Central memory CD8-positive, alpha-beta T cell (primary cell): Measurements from ENCODE around the gene TNNI3K.

ENCODE experiments used
- ATAC-seq: fragments of 150-1000 bp; cut with Tn5 transposase; replicated peaks from 2 replicates; pipeline ENCODE4 v1.10.0; 2022; ENCODE audit warnings: mild to moderate bottlenecking, moderate FRiP score, moderate number of reproducible peaks; ENCODE audit not compliant: poor library complexity, severe bottlenecking; ENCODE audit errors: extremely low read depth
- DNase-seq, 2 donors: peaks; one replicate each; pipeline ENCODE4 v3.0.0; 2021; ENCODE audit warnings: low spot score in 2 of 2
- H3K27ac Mint-ChIP-seq: one replicate; pipeline ENCODE4 v1.8.0; 2022; ENCODE audit warnings: low read depth, mild to moderate bottlenecking, moderate library complexity, mixed read lengths
- H3K27me3 Mint-ChIP-seq: one replicate; pipeline ENCODE4 v1.8.0; 2022; ENCODE audit warnings: mixed read lengths
- H3K36me3 Mint-ChIP-seq: one replicate; pipeline ENCODE4 v1.8.0; 2022; ENCODE audit warnings: mild to moderate bottlenecking, moderate library complexity, mixed read lengths; ENCODE audit not compliant: insufficient read depth
- H3K4me1 Mint-ChIP-seq: one replicate; pipeline ENCODE4 v1.8.0; 2022; ENCODE audit warnings: mixed read lengths
- H3K4me3 Mint-ChIP-seq: one replicate; pipeline ENCODE4 v1.8.0; 2022; ENCODE audit warnings: mild to moderate bottlenecking, moderate library complexity, mixed read lengths
- H3K9me3 Mint-ChIP-seq: one replicate; pipeline ENCODE4 v1.8.0; 2022; ENCODE audit warnings: mixed read lengths

Gene TNNI3K

DNA sequence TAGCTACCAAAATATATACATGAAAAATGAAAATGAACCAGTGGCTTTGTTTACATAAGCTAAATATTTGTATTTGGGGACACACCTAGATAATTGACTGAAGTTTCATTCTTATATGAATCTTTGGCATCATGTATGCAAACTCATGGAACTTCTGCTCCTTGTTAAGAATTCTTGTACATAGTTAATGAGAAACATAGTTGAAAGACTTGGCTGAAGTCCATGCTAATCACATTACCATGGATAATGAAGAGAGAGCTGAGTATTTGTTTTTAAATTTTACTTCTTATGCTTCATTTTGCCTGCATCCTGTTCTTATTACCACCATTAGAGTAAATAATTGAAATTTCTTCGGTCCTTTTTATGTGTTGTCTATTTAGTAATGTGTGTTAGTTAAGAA is 168.4 kb downstream of the TNNI3K start:
- Mint-ChIP-seq H3K9me3 (peaks cover 5% of the 10 kb centered on the region), H3K4me3 (no peak overlapping the region), H3K4me1 (no peaks in the 10 kb centered on the region), H3K36me3 (no peaks in the 10 kb centered on the region), H3K27ac (no peak overlapping the region), H3K27me3 (no peaks in the 10 kb centered on the region)
- ATAC-seq (no peak), DNase-seq (no peak)

DNA sequence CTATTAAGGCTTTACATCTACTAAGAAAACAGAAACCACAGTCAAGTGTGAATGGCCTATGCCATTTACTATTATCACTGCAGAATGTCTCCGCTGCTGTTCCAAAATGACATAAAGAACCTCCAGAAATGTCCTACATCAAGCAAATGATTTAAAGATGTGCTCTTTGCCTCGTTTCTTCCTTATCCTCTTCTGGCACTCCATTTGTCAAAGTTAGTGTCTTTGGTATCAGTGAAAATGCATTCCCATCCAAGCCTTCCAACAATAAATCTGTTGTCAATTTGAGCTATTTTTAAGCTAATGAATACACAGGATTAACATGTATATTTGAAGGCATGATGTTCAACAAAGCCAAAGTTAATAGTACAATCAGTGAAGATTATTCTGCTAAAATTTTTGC is 171.6 kb downstream of the TNNI3K start:
- Mint-ChIP-seq H3K4me1 (no peaks in the 10 kb centered on the region), H3K9me3 (peaks cover 5% of the 10 kb centered on the region), H3K27me3 (no peaks in the 10 kb centered on the region), H3K36me3 (no peaks in the 10 kb centered on the region), H3K27ac (no peak overlapping the region), H3K4me3 (no peak overlapping the region)
- DNase-seq (no peak), ATAC-seq (no peak)

DNA sequence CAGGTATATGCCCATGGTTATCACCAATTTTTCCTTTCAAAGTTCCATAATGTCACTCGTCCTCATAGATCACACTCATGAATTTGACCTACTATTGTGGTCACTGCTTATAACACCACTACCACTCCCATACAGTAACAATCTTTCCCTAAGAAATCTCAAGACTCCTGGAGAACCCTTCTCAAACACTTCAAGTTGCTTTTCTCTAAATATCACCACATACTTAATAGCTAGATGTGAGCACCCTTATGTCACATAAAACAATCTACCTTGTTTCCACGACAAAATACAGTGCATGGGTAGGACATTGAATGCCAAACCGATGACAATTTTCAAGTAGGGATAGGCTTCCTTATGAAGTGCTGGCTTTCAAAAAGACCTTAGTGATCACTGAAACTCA is 172.7 kb downstream of the TNNI3K start:
- H3K27me3 Mint-ChIP-seq = no peaks in the 10 kb centered on the region
- no peak overlapping the region for H3K27ac Mint-ChIP-seq
- no peak overlapping the region for H3K4me3 Mint-ChIP-seq
- ATAC-seq (no peak), DNase-seq (no peak)
- H3K9me3 Mint-ChIP-seq = peaks cover 5% of the 10 kb centered on the region
- H3K4me1 Mint-ChIP-seq = no peaks in the 10 kb centered on the region
- H3K36me3 Mint-ChIP-seq = no peaks in the 10 kb centered on the region

DNA sequence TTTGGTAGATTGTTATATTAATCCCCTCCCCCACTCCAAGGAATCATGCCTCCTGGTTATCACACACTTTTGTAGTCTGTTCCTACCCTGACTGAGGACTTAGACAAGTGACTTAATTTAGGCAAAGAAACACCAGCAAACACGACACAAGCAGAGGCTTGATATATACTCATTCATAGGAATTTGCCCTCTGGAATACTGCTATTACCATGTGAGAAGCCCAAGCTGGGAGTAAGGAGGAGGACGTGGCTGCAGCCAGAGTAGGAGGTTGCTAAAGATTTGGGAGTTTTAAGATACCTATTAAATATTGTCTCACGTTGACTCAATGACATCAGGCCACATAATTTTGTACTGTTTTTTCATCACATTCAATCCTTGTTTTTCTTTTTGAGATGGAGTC is 177.1 kb downstream of the TNNI3K start:
- peaks cover 5% of the 10 kb centered on the region for H3K9me3 Mint-ChIP-seq
- H3K4me1 Mint-ChIP-seq = no peaks in the 10 kb centered on the region
- no peaks in the 10 kb centered on the region for H3K36me3 Mint-ChIP-seq
- H3K27me3 Mint-ChIP-seq = no peaks in the 10 kb centered on the region
- no peak overlapping the region for H3K4me3 Mint-ChIP-seq
- ATAC-seq = no peak
- no peak for DNase-seq
- H3K27ac Mint-ChIP-seq = no peak overlapping the region

DNA sequence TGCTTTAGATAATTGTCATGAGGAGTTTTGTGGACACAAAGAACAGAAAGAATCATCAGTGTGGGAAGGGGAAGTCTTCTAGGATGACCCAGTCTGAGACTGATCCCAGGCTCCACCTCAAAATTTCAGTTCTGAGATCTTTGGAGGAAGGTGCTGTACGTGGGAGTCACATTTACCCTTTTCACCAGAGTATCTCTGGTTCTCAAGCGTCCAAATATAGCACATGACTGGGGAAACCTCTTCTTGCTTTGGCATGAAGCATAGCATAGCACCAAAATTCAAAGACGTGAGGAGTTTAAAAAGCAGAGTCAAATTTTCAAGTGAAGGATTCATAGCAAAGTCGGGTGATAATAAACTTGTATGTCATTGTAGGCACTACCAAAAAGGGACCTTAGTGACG is 180.7 kb downstream of the TNNI3K start:
- Mint-ChIP-seq H3K4me3 (no peak overlapping the region), H3K36me3 (no peaks in the 10 kb centered on the region), H3K27ac (no peak overlapping the region), H3K27me3 (no peaks in the 10 kb centered on the region), H3K4me1 (no peaks in the 10 kb centered on the region), H3K9me3 (peaks cover 5% of the 10 kb centered on the region)
- no peak for DNase-seq
- no peak for ATAC-seq

DNA sequence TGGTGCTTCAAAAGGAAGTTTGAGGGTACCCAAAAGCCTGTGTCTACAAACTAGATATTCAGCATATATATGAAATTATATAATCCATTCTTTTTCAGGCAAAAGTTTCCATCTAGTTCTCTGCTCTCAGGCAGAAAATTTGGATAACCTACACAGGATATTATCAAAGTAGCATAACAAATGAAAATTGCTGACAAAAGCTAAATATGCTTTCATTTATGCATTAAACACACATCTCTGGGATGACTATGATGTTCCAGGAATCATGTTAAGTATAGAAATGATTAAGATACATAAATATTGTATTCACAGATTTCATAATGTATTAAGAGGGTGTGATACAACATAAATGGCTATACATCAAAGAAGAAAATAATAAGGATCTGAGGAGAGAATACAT is 184.4 kb downstream of the TNNI3K start:
- Mint-ChIP-seq H3K36me3 (no peaks in the 10 kb centered on the region), H3K4me3 (no peak overlapping the region), H3K9me3 (peaks cover 5% of the 10 kb centered on the region), H3K27me3 (no peaks in the 10 kb centered on the region), H3K4me1 (no peaks in the 10 kb centered on the region), H3K27ac (no peak overlapping the region)
- DNase-seq = no peak
- ATAC-seq = no peak

DNA sequence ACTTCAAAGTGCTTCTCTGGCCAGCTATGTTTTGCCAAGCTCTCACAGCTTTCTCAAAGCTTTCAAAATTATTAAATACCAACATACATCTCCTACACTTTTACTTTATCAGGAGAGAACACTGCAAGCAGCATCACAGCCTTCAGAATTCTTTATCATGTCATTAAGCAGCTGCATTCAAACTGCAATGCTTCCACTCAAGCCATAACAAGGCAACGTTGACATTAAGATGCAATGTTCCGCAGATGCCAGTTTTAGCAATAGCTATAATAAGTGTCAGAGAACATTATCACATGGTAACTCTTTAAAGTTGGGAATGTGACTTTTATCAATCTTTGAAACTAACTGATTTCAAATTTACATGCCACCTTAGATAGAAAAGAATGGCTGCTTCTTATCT is 185.3 kb downstream of the TNNI3K start:
- no peaks in the 10 kb centered on the region for H3K4me1 Mint-ChIP-seq
- H3K9me3 Mint-ChIP-seq = no peaks in the 10 kb centered on the region
- H3K36me3 Mint-ChIP-seq = no peaks in the 10 kb centered on the region
- ATAC-seq (no peak), DNase-seq (no peak)
- H3K4me3 Mint-ChIP-seq = no peak overlapping the region
- no peaks in the 10 kb centered on the region for H3K27me3 Mint-ChIP-seq
- no peak overlapping the region for H3K27ac Mint-ChIP-seq

DNA sequence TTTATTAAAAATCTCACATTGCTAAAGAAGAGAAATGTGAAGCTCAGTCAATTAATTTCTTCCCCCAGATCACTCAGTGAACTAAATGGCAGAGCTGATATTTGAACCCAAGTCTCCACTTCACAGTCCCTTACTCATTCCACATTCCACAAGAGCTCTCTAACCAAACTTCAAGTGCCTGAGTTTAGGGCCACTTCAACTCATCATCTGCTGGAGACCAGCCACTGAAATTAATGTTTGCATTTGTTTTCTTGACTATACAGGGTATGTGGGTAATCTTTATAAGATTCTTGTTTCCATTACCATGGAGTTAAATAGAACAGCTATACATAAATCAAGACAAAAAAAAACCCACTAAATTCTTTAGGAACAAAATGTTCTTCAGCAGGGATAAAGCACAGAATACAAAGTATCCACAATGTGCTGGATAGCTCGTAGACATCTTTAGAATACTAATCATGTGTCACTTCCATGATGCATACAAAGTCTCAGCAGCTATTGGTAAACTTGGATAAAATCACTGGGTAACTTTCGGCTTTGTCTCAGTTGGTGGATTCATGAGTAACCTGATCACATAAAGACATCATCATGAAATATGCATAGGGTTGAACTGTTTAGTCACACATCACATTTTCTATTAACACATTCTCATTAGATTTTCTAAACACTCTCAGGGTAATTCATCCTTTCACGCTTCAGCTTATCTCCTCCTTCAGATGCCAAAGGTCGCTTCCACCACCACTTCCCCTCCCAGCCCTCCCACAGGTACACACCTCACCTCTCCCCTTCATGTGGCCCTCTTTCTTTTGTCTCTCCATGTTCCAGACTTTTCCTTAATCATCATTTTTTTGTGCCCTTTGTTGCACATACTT is 187.5 kb downstream of the TNNI3K start:
- H3K4me3 Mint-ChIP-seq = no peak overlapping the region
- H3K27me3 Mint-ChIP-seq = no peaks in the 10 kb centered on the region
- H3K4me1 Mint-ChIP-seq = no peaks in the 10 kb centered on the region
- no peaks in the 10 kb centered on the region for H3K9me3 Mint-ChIP-seq
- no peak overlapping the region for H3K27ac Mint-ChIP-seq
- H3K36me3 Mint-ChIP-seq = no peaks in the 10 kb centered on the region
- DNase-seq = no peak
- ATAC-seq = no peak

DNA sequence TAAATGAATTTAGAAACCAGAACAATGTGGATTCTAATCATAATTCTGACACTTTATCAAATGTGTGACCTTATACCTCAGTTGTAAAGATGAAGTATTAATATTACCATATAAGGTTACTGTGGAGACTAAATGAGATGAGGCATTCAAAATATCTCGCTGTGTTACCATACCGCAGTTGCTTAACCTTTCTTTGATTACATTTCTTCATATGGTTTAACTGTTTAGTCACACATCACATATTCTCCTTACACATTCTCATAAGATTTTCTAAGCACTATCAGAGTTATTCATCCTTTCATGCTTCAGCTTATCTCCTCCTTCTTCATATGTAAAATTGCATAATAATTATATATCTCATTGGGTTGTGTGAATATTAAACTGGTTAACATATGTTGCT is 188.3 kb downstream of the TNNI3K start:
- DNase-seq (no peak), ATAC-seq (no peak)
- no peak overlapping the region for H3K27ac Mint-ChIP-seq
- no peaks in the 10 kb centered on the region for H3K4me1 Mint-ChIP-seq
- H3K27me3 Mint-ChIP-seq = no peaks in the 10 kb centered on the region
- H3K36me3 Mint-ChIP-seq = no peaks in the 10 kb centered on the region
- H3K9me3 Mint-ChIP-seq = no peaks in the 10 kb centered on the region
- no peak overlapping the region for H3K4me3 Mint-ChIP-seq

DNA sequence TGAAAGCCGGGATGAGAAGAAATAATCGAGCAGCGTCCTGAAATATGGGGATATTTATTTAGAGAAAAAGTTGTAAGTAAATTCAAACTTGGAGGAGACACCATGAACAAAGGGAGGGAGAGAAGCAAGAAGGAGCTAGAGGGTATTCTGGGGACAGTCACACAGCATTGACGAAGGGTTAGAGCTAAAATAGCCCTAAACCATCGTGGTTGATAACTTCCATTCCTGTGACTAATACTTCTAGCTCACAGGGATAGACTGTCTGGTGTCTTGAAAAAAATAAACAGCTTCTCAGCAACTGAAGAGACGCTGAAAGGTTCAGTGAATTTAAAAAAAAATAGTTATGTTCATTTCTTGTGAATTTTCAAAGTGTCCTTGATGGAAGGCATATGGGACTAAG is 190.5 kb downstream of the TNNI3K start:
- DNase-seq (no peak), ATAC-seq (no peak)
- no peaks in the 10 kb centered on the region for H3K9me3 Mint-ChIP-seq
- no peaks in the 10 kb centered on the region for H3K4me1 Mint-ChIP-seq
- no peaks in the 10 kb centered on the region for H3K27me3 Mint-ChIP-seq
- H3K4me3 Mint-ChIP-seq = no peak overlapping the region
- H3K27ac Mint-ChIP-seq = no peak overlapping the region
- no peaks in the 10 kb centered on the region for H3K36me3 Mint-ChIP-seq

DNA sequence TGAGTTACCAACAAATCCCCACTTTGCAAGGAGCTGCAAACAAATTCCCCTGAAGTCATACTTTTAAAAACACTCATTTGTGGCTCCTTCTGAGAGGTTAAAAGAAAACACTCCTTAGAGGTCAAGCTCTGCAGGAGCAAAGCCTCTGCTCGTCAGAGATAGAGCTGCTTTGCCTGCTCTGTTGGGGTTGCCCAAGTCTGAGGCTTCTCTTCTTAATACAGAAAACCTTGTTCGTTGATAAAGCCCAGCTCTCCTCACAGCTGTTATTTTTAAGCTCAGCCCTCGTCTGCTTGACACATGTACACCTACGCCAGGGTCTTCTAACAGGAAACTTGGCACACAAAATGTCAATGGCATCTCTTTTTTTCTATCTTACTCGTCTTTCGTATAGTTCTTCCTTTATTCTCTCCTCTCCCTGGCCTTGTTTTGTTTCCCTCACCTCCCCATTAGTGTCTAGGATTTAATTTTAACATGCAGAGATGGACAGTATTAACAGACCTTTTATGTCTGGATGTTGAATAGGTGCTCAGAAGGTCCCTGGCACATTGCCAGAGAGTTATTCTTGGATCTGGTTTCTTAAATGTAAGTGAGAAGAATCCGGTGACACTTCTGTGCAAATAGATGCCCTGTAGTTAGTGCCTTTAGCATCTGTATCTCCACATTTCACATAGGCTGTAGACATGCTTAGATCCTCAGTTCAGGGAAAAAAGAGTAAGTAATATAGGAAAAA is 191.2 kb downstream of the TNNI3K start:
- H3K9me3 Mint-ChIP-seq = no peaks in the 10 kb centered on the region
- H3K27me3 Mint-ChIP-seq = no peaks in the 10 kb centered on the region
- DNase-seq = no peak
- H3K27ac Mint-ChIP-seq = no peak overlapping the region
- no peak overlapping the region for H3K4me3 Mint-ChIP-seq
- no peak for ATAC-seq
- no peaks in the 10 kb centered on the region for H3K4me1 Mint-ChIP-seq
- H3K36me3 Mint-ChIP-seq = no peaks in the 10 kb centered on the region

DNA sequence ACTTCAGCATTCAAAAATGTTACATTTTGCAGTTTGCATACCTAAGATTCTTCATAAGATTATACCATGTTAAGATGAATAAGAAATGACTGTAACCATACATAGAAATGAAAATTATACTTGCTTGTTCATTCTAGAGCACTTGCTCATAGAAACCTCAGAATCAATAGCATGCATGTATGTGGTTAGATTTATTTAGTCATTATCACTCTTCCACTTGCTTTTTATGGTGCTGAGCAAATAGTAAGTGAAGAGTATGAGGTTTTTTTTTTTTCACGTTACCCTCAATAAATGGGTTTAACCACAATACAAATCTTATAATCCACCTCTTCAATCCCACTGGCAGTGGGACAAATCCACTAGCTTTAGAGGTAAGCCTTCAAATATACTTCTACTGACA is 192.5 kb downstream of the TNNI3K start:
- DNase-seq = no peak
- no peak overlapping the region for H3K4me3 Mint-ChIP-seq
- H3K9me3 Mint-ChIP-seq = no peaks in the 10 kb centered on the region
- no peaks in the 10 kb centered on the region for H3K27me3 Mint-ChIP-seq
- H3K4me1 Mint-ChIP-seq = no peaks in the 10 kb centered on the region
- H3K36me3 Mint-ChIP-seq = no peaks in the 10 kb centered on the region
- no peak overlapping the region for H3K27ac Mint-ChIP-seq
- ATAC-seq = no peak

DNA sequence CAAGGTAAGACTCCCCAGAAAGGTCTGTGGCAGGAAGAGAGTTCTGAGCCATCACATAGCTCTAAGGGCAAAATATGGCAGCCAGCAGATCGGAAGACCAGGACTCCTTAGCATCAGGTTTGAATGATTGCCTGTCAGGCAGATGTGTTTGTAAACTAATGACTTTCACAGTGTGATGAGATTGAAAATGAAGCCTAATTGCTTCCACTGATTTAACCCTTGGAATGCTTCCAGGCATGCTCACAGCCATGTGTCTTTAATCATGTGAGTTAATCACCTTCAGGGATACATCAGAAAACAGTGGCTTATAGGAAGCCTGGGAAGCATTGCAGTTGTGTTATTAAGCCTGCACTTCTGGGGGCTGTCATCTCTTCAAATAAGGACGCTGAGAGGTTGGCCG is 194.4 kb downstream of the TNNI3K start:
- no peak for DNase-seq

More for the DNA sequence above, 194.4 kb downstream of the TNNI3K start:
- no peaks in the 10 kb centered on the region for H3K4me1 Mint-ChIP-seq
- H3K4me3 Mint-ChIP-seq = no peak overlapping the region
- H3K36me3 Mint-ChIP-seq = no peaks in the 10 kb centered on the region
- no peak for ATAC-seq
- no peaks in the 10 kb centered on the region for H3K27me3 Mint-ChIP-seq
- H3K27ac Mint-ChIP-seq = no peak overlapping the region
- H3K9me3 Mint-ChIP-seq = no peaks in the 10 kb centered on the region
